Panc1 (cell line): ENCODE results near the gene ERF. TPM values are rescaled to one million over a fixed set of nuclear protein-coding genes. Genes with fewer than 3 reads are reported as not detected.

Source experiments
- ATAC-seq: fragments of 200-7000 bp; cut with Tn5 transposase; 2 replicates; pipeline ENCODE4 v1.9.1; 2020; ENCODE audit warnings: mild to moderate bottlenecking, moderate library complexity
- BruUV-seq: library from RNA; stranded (reverse); fragments of 400-500 nt; replicated peaks from 2 replicates; lab custom pipeline; 2021; lab: Mats Ljungman, UMichigan
- CTCF ChIA-PET: fragments of 300-600 bp; sonication (Branson Sonifier 250); formaldehyde crosslinking; loops from one replicate; lab custom pipeline; 2022; ENCODE audit warnings: antibody characterized with exemption; lab: Charles Lee
- POLR2A ChIA-PET: fragments of 300-600 bp; sonication (Branson Sonifier 250); formaldehyde crosslinking; loops from one replicate; lab custom pipeline; 2022; ENCODE audit warnings: antibody characterized with exemption; lab: Charles Lee
- DNase-seq: peaks from one replicate; pipeline ENCODE4 v3.0.0-alpha.2; 2010; ENCODE audit warnings: low read depth, low spot score
- H3K27ac ChIP-seq: 2 replicates; pipeline ENCODE4 v1.5.1; 2011; ENCODE audit warnings: mild to moderate bottlenecking, low read length, inconsistent platforms
- H3K27me3 ChIP-seq: fragments of 200-500 bp; sonication (Bioruptor generic); 2 replicates; pipeline ENCODE4 v1.6.0; 2014; ENCODE audit warnings: low read length, inconsistent platforms; ENCODE audit not compliant: control insufficient read depth, insufficient read depth
- H3K36me3 ChIP-seq: fragments of 200-500 bp; sonication (Bioruptor generic); 2 replicates; pipeline ENCODE4 v1.5.1; 2014; ENCODE audit warnings: inconsistent platforms, mild to moderate bottlenecking, low read length, moderate library complexity; ENCODE audit not compliant: control insufficient read depth, insufficient read depth
- H3K4me1 ChIP-seq: 2 replicates; pipeline ENCODE4 v1.5.1; 2011; ENCODE audit warnings: inconsistent platforms, mild to moderate bottlenecking, low read length, moderate library complexity; ENCODE audit not compliant: control insufficient read depth, insufficient read depth
- H3K4me3 ChIP-seq, 2 experiments: 2 replicates each; pipeline ENCODE4 v1.5.1; 2011 to 2012; ENCODE audit warnings: low read depth in 2 of 2, low read length in 2 of 2, mild to moderate bottlenecking in 2 of 2, inconsistent platforms in 1 of 2, moderate library complexity in 1 of 2
- H3K9me3 ChIP-seq: fragments of 200-500 bp; sonication (Bioruptor generic); 2 replicates; pipeline ENCODE4 v1.5.1; 2014; ENCODE audit warnings: low read depth, mild to moderate bottlenecking, inconsistent platforms, low read length, moderate library complexity; ENCODE audit not compliant: control insufficient read depth, insufficient read depth
- POLR2AphosphoS5 ChIP-seq: IDR thresholded peaks from 2 replicates; pipeline ENCODE4 v1.6.1; 2012; ENCODE audit warnings: mild to moderate bottlenecking, low read depth, low read length, moderate library complexity
- SIN3A ChIP-seq: IDR thresholded peaks from 2 replicates; pipeline ENCODE4 v1.6.1; 2012; ENCODE audit warnings: low read depth, mild to moderate bottlenecking, low read length, moderate library complexity, borderline replicate concordance; ENCODE audit not compliant: insufficient read depth
- TCF7L2 ChIP-seq: IDR thresholded peaks from 2 replicates; pipeline ENCODE4 v1.6.1; 2011; ENCODE audit warnings: mild to moderate bottlenecking, low read depth, low read length, inconsistent platforms
- in situ Hi-C: cut with HindIII; loops from 2 replicates; pipeline ENCODE4 v1.10.0; 2016; ENCODE audit warnings: low sequenced_read_pairs, low pct_unique_long_range_greater_than_20kb
- intact Hi-C: fragments of 100-400 bp; cut with micrococcal nuclease; formaldehyde crosslinking; loops from one replicate; pipeline ENCODE4 v1.10.0; 2022; ENCODE audit not compliant: unreplicated experiment
- total RNA-seq: library from RNA; stranded (reverse); gene quantifications from one replicate; pipeline ENCODE4 v1.2.1, GENCODE V29; 2021; ENCODE audit not compliant: unreplicated experiment
- TF ChIP-seq, protein P1 (sequence below): fragments of 450-650 bp; IDR thresholded peaks from 2 replicates; pipeline ENCODE4 v1.5.1; 2017; ENCODE audit warnings: mild to moderate bottlenecking
- TF ChIP-seq, protein P2 (sequence below), 2 experiments: IDR thresholded peaks; 2 replicates each; pipeline ENCODE4 v1.6.1; 2011 to 2012; ENCODE audit warnings: low read depth in 2 of 2, control low read depth in 1 of 2, low read length in 1 of 2, mild to moderate bottlenecking in 1 of 2, moderate library complexity in 1 of 2; ENCODE audit not compliant: insufficient read depth in 1 of 2

Gene ERF
- total RNA-seq, 1 experiment from 2014 or later, result 85.7 TPM

DNA sequence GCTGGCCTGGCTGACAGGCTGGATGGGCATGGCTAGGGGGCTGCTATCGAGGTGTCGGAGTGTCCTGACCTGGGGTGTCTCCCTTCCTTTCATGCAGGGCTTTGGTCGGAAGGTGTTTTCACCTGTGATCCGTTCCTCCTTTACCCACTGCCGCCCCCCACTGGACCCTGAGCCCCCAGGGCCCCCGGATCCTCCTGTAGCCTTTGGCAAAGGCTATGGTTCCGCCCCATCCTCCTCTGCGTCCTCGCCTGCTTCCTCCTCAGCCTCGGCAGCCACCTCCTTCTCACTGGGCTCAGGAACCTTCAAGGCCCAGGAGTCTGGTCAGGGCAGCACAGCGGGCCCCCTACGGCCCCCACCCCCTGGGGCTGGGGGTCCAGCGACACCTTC is 35.2 kb upstream of the ERF start:
- Histone ChIP-seq H3K27ac (no peak overlapping the region), H3K36me3 (no peaks in the 10 kb centered on the region; the same call in 1 of the 2 replicates), H3K27me3 (no peaks in the 10 kb centered on the region), H3K4me3 (no peak overlapping the region), H3K4me1 (peaks cover 12% of the 10 kb centered on the region), H3K9me3 (no peaks in the 10 kb centered on the region)
- CTCF ChIA-PET, result no interaction called here
- POLR2A ChIA-PET, result no interaction called here
- in situ Hi-C loops, result no loop called here
- intact Hi-C loops, result no loop called here
- BruUV-seq, result no TSS peak
- no peak for ATAC-seq
- TF ChIP-seq, protein P1, sequence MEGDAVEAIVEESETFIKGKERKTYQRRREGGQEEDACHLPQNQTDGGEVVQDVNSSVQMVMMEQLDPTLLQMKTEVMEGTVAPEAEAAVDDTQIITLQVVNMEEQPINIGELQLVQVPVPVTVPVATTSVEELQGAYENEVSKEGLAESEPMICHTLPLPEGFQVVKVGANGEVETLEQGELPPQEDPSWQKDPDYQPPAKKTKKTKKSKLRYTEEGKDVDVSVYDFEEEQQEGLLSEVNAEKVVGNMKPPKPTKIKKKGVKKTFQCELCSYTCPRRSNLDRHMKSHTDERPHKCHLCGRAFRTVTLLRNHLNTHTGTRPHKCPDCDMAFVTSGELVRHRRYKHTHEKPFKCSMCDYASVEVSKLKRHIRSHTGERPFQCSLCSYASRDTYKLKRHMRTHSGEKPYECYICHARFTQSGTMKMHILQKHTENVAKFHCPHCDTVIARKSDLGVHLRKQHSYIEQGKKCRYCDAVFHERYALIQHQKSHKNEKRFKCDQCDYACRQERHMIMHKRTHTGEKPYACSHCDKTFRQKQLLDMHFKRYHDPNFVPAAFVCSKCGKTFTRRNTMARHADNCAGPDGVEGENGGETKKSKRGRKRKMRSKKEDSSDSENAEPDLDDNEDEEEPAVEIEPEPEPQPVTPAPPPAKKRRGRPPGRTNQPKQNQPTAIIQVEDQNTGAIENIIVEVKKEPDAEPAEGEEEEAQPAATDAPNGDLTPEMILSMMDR, result no peak
- TF ChIP-seq, protein P2, sequence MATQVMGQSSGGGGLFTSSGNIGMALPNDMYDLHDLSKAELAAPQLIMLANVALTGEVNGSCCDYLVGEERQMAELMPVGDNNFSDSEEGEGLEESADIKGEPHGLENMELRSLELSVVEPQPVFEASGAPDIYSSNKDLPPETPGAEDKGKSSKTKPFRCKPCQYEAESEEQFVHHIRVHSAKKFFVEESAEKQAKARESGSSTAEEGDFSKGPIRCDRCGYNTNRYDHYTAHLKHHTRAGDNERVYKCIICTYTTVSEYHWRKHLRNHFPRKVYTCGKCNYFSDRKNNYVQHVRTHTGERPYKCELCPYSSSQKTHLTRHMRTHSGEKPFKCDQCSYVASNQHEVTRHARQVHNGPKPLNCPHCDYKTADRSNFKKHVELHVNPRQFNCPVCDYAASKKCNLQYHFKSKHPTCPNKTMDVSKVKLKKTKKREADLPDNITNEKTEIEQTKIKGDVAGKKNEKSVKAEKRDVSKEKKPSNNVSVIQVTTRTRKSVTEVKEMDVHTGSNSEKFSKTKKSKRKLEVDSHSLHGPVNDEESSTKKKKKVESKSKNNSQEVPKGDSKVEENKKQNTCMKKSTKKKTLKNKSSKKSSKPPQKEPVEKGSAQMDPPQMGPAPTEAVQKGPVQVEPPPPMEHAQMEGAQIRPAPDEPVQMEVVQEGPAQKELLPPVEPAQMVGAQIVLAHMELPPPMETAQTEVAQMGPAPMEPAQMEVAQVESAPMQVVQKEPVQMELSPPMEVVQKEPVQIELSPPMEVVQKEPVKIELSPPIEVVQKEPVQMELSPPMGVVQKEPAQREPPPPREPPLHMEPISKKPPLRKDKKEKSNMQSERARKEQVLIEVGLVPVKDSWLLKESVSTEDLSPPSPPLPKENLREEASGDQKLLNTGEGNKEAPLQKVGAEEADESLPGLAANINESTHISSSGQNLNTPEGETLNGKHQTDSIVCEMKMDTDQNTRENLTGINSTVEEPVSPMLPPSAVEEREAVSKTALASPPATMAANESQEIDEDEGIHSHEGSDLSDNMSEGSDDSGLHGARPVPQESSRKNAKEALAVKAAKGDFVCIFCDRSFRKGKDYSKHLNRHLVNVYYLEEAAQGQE (IDR thresholded peaks at IDR 0.05; ENCODE audit: insufficient read depth in 1 of 2, low read depth in 2 of 2, low read length in 1 of 2), result no peak
- TF ChIP-seq TCF7L2 (no peak), POLR2AphosphoS5 (no peak), SIN3A (no peak)
- no peak for DNase-seq

DNA sequence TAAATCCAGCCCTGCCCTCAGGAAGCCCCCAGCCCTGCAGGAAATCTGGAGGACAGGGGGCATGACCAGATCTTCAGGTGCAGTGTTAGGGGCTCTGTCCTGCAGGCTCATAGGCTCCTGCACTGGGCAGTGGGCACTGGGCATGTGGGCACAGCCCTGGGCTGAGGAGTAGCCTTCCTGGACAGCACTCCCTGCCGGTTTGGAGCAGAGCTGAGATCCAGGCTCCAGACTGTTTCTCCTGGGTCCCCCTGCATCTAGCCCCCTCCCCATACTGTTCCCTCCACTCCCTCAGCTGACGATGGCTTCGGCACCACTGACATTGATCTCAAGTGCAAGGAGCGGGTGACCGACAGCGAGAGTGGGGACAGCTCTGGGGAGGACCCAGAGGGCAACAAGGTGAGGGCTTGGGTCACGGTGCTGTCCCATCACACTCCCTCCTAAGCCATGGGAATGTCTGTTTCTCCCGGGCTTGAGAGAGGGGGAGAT is 34.7 kb upstream of the ERF start:
- Histone ChIP-seq H3K27ac (no peak overlapping the region), H3K36me3 (no peaks in the 10 kb centered on the region; the same call in 1 of the 2 replicates), H3K9me3 (no peaks in the 10 kb centered on the region), H3K27me3 (no peaks in the 10 kb centered on the region), H3K4me1 (peaks cover 15% of the 10 kb centered on the region), H3K4me3 (no peak overlapping the region)
- TF ChIP-seq, protein P2 (IDR thresholded peaks at IDR 0.05; ENCODE audit: insufficient read depth in 1 of 2, low read depth in 2 of 2, low read length in 1 of 2), result no peak
- TF ChIP-seq, protein P1, result no peak
- TF ChIP-seq POLR2AphosphoS5, result no peak
- no peak for TF ChIP-seq TCF7L2
- TF ChIP-seq SIN3A, result no peak
- no TSS peak for BruUV-seq
- ChIA-PET CTCF (no interaction called here), POLR2A (no interaction called here)
- in situ Hi-C loops (no loop called here), intact Hi-C loops (no loop called here)
- ATAC-seq (no peak), DNase-seq (no peak)
